Mammary epithelial cell (primary cell): ENCODE results near the gene ICA1.

Experiments
- CTCF ChIP-seq, 2 donors: IDR thresholded peaks in 1 of 2; conservative IDR thresholded peaks in 1 of 2; 2 replicates each; pipeline ENCODE4 v1.5.1; 2011 to 2012; ENCODE audit warnings: inconsistent platforms in 2 of 2, low read length in 2 of 2, mild to moderate bottlenecking in 2 of 2, control low read depth in 1 of 2, low read depth in 1 of 2; ENCODE audit not compliant: insufficient read depth in 1 of 2; ENCODE audit errors: extremely low read depth in 1 of 2
- EZH2 ChIP-seq: IDR thresholded peaks from 2 replicates; pipeline ENCODE4 v1.6.1; 2012; ENCODE audit warnings: low read length, inconsistent platforms, borderline replicate concordance

- TF ChIP-seq CTCF (conservative IDR thresholded peaks at IDR 0.05 in 1 of 2, IDR thresholded peaks at IDR 0.05 in 1 of 2; ENCODE audit: extremely low read depth in 1 of 2, insufficient read depth in 1 of 2, low read depth in 1 of 2, low read length in 2 of 2) (no peak), EZH2 (no peak)
Measured at GRCh38 chr7:8092140-8092539, 169.8 kb downstream of the ICA1 start.
